Astrocyte of the spinal cord (primary cell): ENCODE results near the gene C1orf226.
A peak's percentile ranks its signal among the peaks of the same experiment; 100 is the strongest.

Source experiments
- DNase-seq: peaks from one replicate; pipeline ENCODE4 v3.0.0; 2011; ENCODE audit warnings: low read depth, low spot score
- H3K4me3 ChIP-seq: 2 replicates; pipeline ENCODE4 v1.5.1; 2011; ENCODE audit warnings: low read depth, mild to moderate bottlenecking, low read length, moderate library complexity
- in situ Hi-C: cut with HindIII; loops from 2 replicates; pipeline ENCODE4 v1.10.0; 2017; ENCODE audit warnings: low sequenced_read_pairs
- TF ChIP-seq, protein P1 (sequence below): IDR thresholded peaks from 2 replicates; pipeline ENCODE4 v1.5.1; 2012; ENCODE audit warnings: low read depth, mild to moderate bottlenecking, low read length, inconsistent platforms

The C1orf226 gene

DNA sequence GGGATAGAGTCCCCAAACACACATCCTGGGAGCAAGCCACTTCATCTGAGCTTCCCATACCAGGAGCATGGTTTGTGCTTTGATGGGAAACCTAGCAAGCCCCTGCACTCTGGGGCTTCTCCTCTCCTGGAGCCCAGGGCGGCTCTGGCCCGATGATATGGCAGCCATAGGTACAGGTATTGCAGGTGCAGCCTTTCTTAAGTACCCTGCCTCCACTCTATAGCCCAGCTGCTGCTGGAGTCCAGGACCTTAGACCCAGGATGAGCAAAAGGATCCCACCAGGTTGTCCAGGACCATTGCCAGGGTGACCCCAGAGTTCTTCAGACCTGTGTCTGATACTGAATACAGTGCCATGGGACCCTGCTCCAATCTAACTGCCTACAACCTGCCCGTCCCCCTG, 4.2 kb downstream of the C1orf226 start:
- in situ Hi-C loops, result no loop called here
- TF ChIP-seq, protein P1, sequence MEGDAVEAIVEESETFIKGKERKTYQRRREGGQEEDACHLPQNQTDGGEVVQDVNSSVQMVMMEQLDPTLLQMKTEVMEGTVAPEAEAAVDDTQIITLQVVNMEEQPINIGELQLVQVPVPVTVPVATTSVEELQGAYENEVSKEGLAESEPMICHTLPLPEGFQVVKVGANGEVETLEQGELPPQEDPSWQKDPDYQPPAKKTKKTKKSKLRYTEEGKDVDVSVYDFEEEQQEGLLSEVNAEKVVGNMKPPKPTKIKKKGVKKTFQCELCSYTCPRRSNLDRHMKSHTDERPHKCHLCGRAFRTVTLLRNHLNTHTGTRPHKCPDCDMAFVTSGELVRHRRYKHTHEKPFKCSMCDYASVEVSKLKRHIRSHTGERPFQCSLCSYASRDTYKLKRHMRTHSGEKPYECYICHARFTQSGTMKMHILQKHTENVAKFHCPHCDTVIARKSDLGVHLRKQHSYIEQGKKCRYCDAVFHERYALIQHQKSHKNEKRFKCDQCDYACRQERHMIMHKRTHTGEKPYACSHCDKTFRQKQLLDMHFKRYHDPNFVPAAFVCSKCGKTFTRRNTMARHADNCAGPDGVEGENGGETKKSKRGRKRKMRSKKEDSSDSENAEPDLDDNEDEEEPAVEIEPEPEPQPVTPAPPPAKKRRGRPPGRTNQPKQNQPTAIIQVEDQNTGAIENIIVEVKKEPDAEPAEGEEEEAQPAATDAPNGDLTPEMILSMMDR, result no peak
- no peak for DNase-seq
- H3K4me3 ChIP-seq, result no peak overlapping the region

DNA sequence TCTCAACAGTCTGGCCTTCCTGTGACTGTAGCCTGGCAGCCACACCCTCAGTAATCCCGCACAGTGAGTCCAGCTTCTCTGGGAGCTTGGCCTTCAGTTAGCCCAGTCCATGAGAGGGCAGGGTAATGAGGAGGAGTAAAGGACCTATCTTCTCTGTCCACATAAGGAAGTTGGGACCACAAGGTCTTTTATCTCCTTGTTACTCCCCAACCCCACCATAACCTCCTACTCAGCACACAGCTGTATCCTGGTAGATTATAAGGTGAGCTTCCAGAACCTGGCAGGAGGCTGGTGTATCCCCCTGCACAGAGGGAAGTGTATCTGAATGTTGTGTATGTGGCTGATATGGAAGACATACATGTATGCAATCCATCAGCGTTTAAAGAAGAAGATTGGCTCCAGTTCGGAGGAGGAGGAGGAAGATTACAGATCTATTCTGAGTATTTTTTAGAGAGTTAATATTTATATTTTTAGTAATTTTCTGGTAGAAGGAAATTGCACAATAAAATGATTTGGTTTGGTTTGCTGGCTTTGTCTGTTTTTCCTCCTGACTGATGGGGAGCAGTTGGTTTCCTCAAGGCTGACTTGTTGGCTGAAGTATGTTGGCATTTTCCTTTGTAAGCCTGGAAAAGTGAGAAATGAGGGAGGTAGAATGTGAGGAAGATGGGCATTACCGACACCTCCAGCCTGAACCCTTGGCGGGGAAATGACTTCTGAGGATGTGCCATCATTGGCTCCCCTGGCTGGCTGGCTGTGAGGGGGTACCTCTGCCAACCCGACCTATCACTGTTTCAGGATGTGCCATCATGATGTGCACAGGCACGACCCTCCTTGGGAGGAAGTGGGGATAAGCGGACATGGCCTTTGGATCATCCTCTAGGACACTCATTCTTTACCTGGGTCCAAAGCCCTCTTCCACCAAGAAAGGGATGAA, 5.0 kb downstream of the C1orf226 start:
- H3K4me3 ChIP-seq, result no peak overlapping the region
- in situ Hi-C loops, result no loop called here
- TF ChIP-seq, protein P1, result no peak
- no peak for DNase-seq

DNA sequence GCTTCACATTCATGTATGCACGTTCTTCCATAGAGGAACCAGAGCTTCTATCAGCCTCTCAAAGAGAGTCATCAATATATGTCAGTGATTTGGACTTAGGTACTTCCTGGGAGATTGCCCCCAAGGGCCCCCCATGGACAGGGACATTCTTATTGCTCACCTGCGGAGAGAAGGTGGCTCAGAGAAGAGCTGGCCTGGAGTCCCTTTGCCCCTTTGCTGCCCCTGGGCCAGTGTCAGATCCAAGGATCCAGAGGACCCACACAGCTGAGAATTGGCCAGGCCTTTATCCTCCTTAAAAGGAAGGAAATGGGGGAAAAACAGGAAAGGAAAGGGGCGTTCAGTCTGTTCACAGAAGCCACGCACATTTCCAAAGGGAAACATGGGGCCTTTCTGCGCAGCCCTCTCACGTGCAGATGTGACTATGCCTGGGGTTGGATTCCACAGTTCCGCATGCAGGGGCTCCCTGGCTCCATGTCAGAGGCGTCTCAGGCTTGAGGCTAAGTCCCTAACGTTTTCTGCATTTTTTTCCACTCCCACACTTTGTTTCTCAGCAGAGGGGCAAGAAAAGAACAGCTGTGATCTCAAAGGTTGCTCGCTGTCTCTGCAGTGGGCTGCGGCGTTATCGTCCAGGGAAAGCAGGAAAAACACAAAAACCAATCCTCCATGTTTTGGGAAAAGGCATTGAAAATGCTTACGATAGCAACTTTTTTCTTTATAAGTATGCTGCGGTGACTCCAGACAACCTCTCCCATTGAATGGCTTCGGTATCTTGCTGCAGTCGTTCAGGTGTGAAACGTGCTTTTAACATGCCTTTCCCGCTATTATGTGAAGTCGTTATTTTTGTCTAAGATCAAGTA, 5.9 kb downstream of the C1orf226 start:
- in situ Hi-C loops, result no loop called here

DNA sequence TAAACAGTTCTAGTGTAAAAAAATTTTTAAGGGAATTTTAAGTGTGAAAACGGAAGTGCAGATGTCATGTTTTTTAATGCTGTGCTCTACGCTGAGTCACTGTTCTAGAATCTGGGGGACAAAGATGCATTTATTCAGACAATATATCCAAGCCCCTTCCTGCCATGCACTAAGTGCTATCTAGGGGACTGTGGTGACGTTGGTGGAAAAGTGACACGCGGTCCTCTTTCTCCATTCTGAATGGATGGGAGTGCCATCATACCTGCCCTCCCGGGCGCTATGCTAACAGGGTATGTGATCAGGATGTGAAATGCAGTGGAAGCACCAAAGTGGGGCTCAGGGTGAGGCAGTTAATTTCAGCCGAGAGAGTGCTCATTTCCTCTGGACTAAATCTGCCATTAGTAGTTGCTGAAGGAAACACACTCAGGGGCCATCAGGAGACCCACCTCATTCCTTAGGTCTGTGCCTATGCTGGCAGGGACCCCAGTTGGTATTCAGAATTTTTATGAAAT, 6.6 kb downstream of the C1orf226 start:
- DNase-seq, result no peak
- TF ChIP-seq, protein P1, result no peak
- H3K4me3 ChIP-seq, result no peak overlapping the region

More for the DNA sequence above, 5.9 kb downstream of the C1orf226 start:
- no peak for DNase-seq
- TF ChIP-seq, protein P1, result no peak
- H3K4me3 ChIP-seq, result no peak overlapping the region

DNA sequence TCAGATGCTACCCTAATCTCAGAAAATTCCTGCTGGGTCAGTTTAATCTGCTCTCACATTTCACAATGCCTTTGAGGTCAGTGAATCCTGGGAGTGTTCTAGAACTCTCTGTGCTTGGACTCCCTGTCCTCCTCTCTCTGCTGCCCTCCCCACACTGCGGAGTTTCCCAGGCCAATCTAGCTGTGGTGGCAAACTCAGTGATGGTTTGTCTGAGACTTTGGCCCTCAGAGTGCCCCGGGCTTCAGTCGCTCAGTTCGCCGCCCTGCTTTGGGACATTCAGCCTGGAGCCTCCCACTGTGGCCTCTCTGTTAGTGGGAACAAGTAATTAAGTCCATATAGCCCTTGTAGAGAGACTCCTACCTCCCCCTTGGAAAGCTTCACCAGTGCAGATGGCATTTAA, 7.1 kb downstream of the C1orf226 start:
- H3K4me3 ChIP-seq, result no peak overlapping the region
- TF ChIP-seq, protein P1, result no peak
- DNase-seq, result no peak
- in situ Hi-C loops, result no loop called here

More for the DNA sequence above, 6.6 kb downstream of the C1orf226 start:
- in situ Hi-C loops, result no loop called here

DNA sequence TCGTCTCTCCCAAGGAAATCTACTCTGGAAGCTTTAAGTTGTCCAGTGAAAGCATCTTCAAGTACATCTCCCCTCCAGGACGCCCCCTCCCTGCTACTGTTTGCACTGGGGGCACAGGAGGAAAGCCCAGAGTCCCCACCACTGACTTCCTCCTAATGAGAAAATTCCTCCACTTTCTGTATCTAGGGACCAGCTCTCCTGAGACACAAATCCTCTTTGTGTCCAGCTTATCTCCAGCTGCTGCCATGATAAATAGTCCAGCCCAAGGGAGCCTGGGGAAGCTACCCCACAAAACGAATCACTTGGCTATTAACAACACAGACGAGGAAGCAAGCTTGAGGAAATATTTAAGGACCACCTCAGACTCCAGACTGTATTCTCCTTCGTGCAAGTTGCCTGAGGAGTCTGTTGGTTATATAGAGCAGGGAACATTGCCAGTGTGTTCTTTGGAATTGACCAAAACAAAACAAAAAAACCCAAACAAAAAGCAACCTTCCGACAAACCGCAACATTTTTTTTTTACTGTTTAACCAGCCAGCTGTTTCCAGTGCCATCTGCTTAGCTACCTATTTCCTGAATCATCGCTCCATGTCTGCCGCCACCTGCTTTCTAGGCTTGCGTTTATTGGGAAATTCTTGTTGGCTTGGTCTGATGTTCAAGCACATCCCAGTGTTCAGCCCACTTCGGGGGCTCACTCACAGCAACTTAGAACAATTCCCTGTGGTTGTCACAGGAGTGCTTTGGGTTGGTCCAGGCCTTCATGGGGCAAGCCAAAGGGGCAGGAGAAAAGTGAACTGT, 7.7 kb downstream of the C1orf226 start:
- in situ Hi-C loops, result no loop called here
- no peak overlapping the region for H3K4me3 ChIP-seq
- DNase-seq, result peak; percentile 64
- TF ChIP-seq, protein P1, result no peak
